Measurements from ENCODE around the gene SMOC2. TPM values are rescaled to one million over a fixed set of nuclear protein-coding genes. Genes with fewer than 3 reads are reported as not detected.

The SMOC2 gene
- polyA plus RNA-seq, 1 donor from 2014 or later = 0.50 TPM

DNA sequence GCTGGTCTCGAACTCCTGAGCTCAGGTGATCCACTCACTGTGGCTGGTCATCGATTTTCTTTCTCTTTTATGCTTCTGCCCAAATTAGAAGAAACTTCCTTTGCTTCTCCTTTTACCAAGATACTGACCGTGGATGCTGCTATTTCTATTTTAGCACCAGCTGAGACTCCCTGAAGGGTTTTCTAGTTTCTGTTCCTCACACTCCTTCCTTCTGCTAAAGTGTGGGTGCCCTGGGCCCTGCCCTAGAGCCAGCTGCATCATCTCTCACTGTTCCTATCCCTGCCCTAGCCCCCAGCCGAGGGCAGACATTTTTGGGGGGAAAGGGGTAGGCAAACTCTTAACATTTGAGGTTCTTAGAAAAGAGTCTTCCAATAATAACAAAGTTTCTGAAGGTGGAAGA is 6.3 kb downstream of the SMOC2 start:
- no peak overlapping the region for H3K4me2 ChIP-seq (ENCODE audit: low read length)
- H3K9me2 ChIP-seq (ENCODE audit: insufficient read depth, low read length) = no peaks in the 10 kb centered on the region

DNA sequence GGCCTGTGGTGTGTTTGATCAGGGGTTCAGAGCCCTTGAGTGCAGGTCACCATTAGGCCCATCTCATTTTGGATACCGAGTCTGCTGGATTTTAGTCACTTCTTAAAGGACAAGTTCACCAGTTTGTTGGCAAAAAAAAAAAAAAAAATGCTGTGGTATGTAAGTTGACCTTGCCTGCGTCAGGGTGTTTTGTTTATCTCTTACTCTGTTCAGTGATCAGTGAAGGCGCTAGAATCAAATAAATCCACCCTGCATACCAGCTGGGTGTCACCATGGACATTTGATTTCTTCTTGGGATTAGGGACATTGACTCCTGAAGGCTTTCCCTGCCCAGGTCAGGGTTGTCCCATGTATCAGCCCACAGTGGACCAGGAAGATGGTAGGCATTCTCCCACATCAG is 6.7 kb downstream of the SMOC2 start:
- Histone ChIP-seq H3K27me3 (ENCODE audit: insufficient read depth, low read depth, low read length) (peaks cover 14% of the 10 kb centered on the region), H3K9me2 (ENCODE audit: insufficient read depth, low read length) (no peaks in the 10 kb centered on the region), H3F3A (ENCODE audit: insufficient read depth, low read length, poor library complexity, severe bottlenecking) (no peaks in the 10 kb centered on the region), H3K9me3 (ENCODE audit: low read length) (no peaks in the 10 kb centered on the region), H3K9ac (ENCODE audit: low read length) (no peak overlapping the region), H3K79me2 (replicated peaks; ENCODE audit: insufficient read depth, low read length) (no peaks in the 10 kb centered on the region), H4K20me1 (ENCODE audit: insufficient read depth) (no peaks in the 10 kb centered on the region), H3K4me3 (ENCODE audit: low read length) (no peak overlapping the region), H3K4me2 (ENCODE audit: low read length) (no peak overlapping the region), H2AFZ (ENCODE audit: low read depth, low read length) (no peak overlapping the region), H3K27ac (ENCODE audit: low read length) (no peak overlapping the region), H3K36me3 (ENCODE audit: insufficient read depth, low read length) (no peaks in the 10 kb centered on the region)
- TF ChIP-seq RAD21 (conservative IDR thresholded peaks at IDR 0.05) = no peak
- TF ChIP-seq TAF1 (IDR thresholded peaks at IDR 0.05; ENCODE audit: low read depth) = no peak
- no peak for TF ChIP-seq POLR2AphosphoS5 (IDR thresholded peaks at IDR 0.05)
- TF ChIP-seq EZH2 (IDR thresholded peaks at IDR 0.05; ENCODE audit: borderline replicate concordance, insufficient read depth, low read length, poor library complexity, severe bottlenecking) = no peak
- no peak for TF ChIP-seq SMC3 (conservative IDR thresholded peaks at IDR 0.05; ENCODE audit: poor library complexity)
- TF ChIP-seq EP300 (conservative IDR thresholded peaks at IDR 0.05; ENCODE audit: poor library complexity, severe bottlenecking) = no peak
- TF ChIP-seq, protein P1, sequence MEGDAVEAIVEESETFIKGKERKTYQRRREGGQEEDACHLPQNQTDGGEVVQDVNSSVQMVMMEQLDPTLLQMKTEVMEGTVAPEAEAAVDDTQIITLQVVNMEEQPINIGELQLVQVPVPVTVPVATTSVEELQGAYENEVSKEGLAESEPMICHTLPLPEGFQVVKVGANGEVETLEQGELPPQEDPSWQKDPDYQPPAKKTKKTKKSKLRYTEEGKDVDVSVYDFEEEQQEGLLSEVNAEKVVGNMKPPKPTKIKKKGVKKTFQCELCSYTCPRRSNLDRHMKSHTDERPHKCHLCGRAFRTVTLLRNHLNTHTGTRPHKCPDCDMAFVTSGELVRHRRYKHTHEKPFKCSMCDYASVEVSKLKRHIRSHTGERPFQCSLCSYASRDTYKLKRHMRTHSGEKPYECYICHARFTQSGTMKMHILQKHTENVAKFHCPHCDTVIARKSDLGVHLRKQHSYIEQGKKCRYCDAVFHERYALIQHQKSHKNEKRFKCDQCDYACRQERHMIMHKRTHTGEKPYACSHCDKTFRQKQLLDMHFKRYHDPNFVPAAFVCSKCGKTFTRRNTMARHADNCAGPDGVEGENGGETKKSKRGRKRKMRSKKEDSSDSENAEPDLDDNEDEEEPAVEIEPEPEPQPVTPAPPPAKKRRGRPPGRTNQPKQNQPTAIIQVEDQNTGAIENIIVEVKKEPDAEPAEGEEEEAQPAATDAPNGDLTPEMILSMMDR (IDR thresholded peaks at IDR 0.05; ENCODE audit: poor library complexity, severe bottlenecking) = no peak
- TF ChIP-seq, protein P2, sequence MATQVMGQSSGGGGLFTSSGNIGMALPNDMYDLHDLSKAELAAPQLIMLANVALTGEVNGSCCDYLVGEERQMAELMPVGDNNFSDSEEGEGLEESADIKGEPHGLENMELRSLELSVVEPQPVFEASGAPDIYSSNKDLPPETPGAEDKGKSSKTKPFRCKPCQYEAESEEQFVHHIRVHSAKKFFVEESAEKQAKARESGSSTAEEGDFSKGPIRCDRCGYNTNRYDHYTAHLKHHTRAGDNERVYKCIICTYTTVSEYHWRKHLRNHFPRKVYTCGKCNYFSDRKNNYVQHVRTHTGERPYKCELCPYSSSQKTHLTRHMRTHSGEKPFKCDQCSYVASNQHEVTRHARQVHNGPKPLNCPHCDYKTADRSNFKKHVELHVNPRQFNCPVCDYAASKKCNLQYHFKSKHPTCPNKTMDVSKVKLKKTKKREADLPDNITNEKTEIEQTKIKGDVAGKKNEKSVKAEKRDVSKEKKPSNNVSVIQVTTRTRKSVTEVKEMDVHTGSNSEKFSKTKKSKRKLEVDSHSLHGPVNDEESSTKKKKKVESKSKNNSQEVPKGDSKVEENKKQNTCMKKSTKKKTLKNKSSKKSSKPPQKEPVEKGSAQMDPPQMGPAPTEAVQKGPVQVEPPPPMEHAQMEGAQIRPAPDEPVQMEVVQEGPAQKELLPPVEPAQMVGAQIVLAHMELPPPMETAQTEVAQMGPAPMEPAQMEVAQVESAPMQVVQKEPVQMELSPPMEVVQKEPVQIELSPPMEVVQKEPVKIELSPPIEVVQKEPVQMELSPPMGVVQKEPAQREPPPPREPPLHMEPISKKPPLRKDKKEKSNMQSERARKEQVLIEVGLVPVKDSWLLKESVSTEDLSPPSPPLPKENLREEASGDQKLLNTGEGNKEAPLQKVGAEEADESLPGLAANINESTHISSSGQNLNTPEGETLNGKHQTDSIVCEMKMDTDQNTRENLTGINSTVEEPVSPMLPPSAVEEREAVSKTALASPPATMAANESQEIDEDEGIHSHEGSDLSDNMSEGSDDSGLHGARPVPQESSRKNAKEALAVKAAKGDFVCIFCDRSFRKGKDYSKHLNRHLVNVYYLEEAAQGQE (IDR thresholded peaks at IDR 0.05; ENCODE audit: borderline replicate concordance) = no peak
- no peak for TF ChIP-seq MXI1 (conservative IDR thresholded peaks at IDR 0.05; ENCODE audit: poor library complexity, severe bottlenecking)

More for the DNA sequence above, 6.3 kb downstream of the SMOC2 start:
- Histone ChIP-seq H4K20me1 (ENCODE audit: insufficient read depth) (no peaks in the 10 kb centered on the region), H3K9me3 (ENCODE audit: low read length) (no peaks in the 10 kb centered on the region), H3K79me2 (replicated peaks; ENCODE audit: insufficient read depth, low read length) (no peaks in the 10 kb centered on the region), H3K27ac (ENCODE audit: low read length) (no peak overlapping the region), H3K36me3 (ENCODE audit: insufficient read depth, low read length) (no peaks in the 10 kb centered on the region), H3F3A (ENCODE audit: insufficient read depth, low read length, poor library complexity, severe bottlenecking) (no peaks in the 10 kb centered on the region), H3K9ac (ENCODE audit: low read length) (no peak overlapping the region), H3K27me3 (ENCODE audit: insufficient read depth, low read depth, low read length) (peaks cover 18% of the 10 kb centered on the region), H2AFZ (ENCODE audit: low read depth, low read length) (no peak overlapping the region), H3K4me3 (ENCODE audit: low read length) (no peak overlapping the region)
- TF ChIP-seq, protein P2 (IDR thresholded peaks at IDR 0.05; ENCODE audit: borderline replicate concordance) = no peak
